AG04450 (cell line): ENCODE measurements around the gene PIGP. TPM values are rescaled to one million over a fixed set of nuclear protein-coding genes. Genes with fewer than 3 reads are reported as not detected.

Experiments
- CTCF ChIA-PET: fragments of 300-600, 350-600 bp; formaldehyde crosslinking; extraction: SDS; loops from one replicate; lab custom pipeline; 2022; ENCODE audit warnings: antibody characterized with exemption, inconsistent platforms; lab: Charles Lee
- POLR2A ChIA-PET: fragments of 350-600 bp; formaldehyde crosslinking; extraction: SDS; loops from one replicate; lab custom pipeline; 2021; ENCODE audit warnings: antibody characterized with exemption, inconsistent platforms; lab: Yijun Ruan, JAX
- DNase-seq: peaks from one replicate; pipeline ENCODE4 v3.0.0-alpha.2; 2011; ENCODE audit warnings: low read depth, low spot score
- H3K27ac ChIP-seq: one replicate; pipeline ENCODE4 v1.5.1; 2012; ENCODE audit warnings: low read depth, low read length, control low read depth
- H3K27me3 ChIP-seq: one replicate; pipeline ENCODE4 v1.6.0; 2012; ENCODE audit warnings: low read length; ENCODE audit not compliant: control insufficient read depth, insufficient read depth
- H3K4me3 ChIP-seq: 2 replicates; pipeline ENCODE4 v1.5.1; 2011; ENCODE audit warnings: mild to moderate bottlenecking, low read depth, low read length, control low read depth
- H3K9me3 ChIP-seq: 2 replicates; pipeline ENCODE4 v1.5.1; 2012; ENCODE audit warnings: low read length; ENCODE audit not compliant: control insufficient read depth, insufficient read depth
- polyA plus RNA-seq: library from polyadenylated mRNA; depleted of rRNA; stranded (reverse); fragments of >200 nt; gene quantifications from 2 replicates; pipeline ENCODE4 v1.2.3, GENCODE V29; 2011
- TF ChIP-seq, protein P1 (sequence below): IDR thresholded peaks from 2 replicates; pipeline ENCODE4 v1.5.1; 2011; ENCODE audit warnings: low read depth, low read length, control low read depth, inconsistent platforms

PIGP gene
- polyA plus RNA-seq, 1 experiment, result 29.8 TPM

- ChIA-PET CTCF (no interaction called here), POLR2A (no interaction called here)
- DNase-seq, result no peak
- Histone ChIP-seq H3K9me3 (no peaks in the 10 kb centered on the region), H3K27me3 (no peaks in the 10 kb centered on the region), H3K4me3 (no peak overlapping the region), H3K27ac (no peak overlapping the region)
- TF ChIP-seq, protein P1, sequence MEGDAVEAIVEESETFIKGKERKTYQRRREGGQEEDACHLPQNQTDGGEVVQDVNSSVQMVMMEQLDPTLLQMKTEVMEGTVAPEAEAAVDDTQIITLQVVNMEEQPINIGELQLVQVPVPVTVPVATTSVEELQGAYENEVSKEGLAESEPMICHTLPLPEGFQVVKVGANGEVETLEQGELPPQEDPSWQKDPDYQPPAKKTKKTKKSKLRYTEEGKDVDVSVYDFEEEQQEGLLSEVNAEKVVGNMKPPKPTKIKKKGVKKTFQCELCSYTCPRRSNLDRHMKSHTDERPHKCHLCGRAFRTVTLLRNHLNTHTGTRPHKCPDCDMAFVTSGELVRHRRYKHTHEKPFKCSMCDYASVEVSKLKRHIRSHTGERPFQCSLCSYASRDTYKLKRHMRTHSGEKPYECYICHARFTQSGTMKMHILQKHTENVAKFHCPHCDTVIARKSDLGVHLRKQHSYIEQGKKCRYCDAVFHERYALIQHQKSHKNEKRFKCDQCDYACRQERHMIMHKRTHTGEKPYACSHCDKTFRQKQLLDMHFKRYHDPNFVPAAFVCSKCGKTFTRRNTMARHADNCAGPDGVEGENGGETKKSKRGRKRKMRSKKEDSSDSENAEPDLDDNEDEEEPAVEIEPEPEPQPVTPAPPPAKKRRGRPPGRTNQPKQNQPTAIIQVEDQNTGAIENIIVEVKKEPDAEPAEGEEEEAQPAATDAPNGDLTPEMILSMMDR, result no peak
Measured at GRCh38 chr21:37061926-37062592, 10.8 kb downstream of the PIGP start.

GRCh38 chr21:37060296-37060695 is 12.6 kb downstream of the PIGP start:
- Histone ChIP-seq H3K27me3 (peaks cover 2% of the 10 kb centered on the region), H3K4me3 (no peak overlapping the region), H3K9me3 (no peaks in the 10 kb centered on the region), H3K27ac (no peak overlapping the region)
- ChIA-PET POLR2A (interaction anchor here (1.7 kb wide), 1 partner anchor 12 kb away, joined by 6 read pairs; the partner anchor contains the start of genes PIGP and TTC3), CTCF (no interaction called here)
- DNase-seq, result peak; percentile 86
- TF ChIP-seq, protein P1, result peak; percentile 38; the same call in 1 of the 2 replicates

- H3K27ac ChIP-seq, result no peak overlapping the region
- CTCF ChIA-PET, result no interaction called here
Measured at GRCh38 chr21:37059181-37059580, 13.7 kb downstream of the PIGP start.

DNA sequence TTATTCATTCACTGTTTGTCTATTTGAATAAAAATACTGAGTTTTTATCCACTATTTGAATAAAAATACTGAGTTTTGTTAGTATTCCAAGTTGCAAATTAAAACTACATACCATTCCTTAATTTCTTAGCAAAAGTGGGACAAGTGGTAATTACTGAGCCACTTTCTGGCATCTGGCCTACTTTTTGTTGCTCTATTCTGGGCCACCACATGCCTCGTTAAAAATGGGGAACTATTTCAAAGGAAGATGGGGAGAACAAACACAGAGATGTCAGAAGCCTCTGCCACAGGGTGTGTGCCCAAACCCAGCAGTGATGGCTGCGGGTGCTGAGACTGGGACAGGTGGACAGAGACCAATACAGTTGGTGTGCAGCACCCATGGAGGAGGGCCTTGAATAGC is 14.6 kb downstream of the PIGP start:
- POLR2A ChIA-PET, result no interaction called here
- CTCF ChIA-PET, result no interaction called here
- H3K9me3 ChIP-seq, result no peaks in the 10 kb centered on the region

More at GRCh38 chr21:37059181-37059580, 13.7 kb downstream of the PIGP start:
- DNase-seq, result no peak
- Histone ChIP-seq H3K27me3 (peaks cover 3% of the 10 kb centered on the region), H3K9me3 (no peaks in the 10 kb centered on the region), H3K4me3 (no peak overlapping the region)
- TF ChIP-seq, protein P1, result no peak
- POLR2A ChIA-PET, result interaction anchor here (1.7 kb wide), 1 partner anchor 13 kb away, joined by 6 read pairs; the partner anchor contains the start of genes PIGP and TTC3

DNA sequence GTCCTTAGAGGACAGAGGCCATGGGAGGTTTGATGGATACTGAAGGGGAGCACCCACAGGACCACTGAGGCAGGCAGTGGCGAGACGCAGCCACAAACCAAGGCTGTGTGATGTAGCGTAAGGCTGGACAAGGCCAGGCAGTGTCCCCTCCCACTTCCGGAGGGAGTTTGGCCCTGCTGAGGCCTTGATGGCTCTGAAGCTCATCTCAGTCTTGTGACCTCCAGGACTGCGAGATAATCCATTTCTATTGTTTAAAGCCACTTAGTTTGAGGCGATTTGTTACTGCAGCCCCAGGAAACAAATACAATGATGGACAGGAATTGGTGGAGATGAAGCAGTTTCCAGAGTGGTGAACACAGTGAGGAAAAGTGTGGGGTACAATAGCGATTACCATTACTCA is 15.3 kb downstream of the PIGP start:
- Histone ChIP-seq H3K27me3 (peaks cover 3% of the 10 kb centered on the region), H3K27ac (no peak overlapping the region), H3K4me3 (no peak overlapping the region), H3K9me3 (no peaks in the 10 kb centered on the region)
- POLR2A ChIA-PET, result no interaction called here
- TF ChIP-seq, protein P1, result no peak
- DNase-seq, result no peak
- CTCF ChIA-PET, result no interaction called here

More for the DNA sequence above, 14.6 kb downstream of the PIGP start:
- peaks cover 3% of the 10 kb centered on the region for H3K27me3 ChIP-seq
- no peak overlapping the region for H3K4me3 ChIP-seq
- TF ChIP-seq, protein P1, result no peak
- H3K27ac ChIP-seq, result no peak overlapping the region
- DNase-seq, result no peak
